ENCODE results near the gene SEMA3G. TPM values are rescaled to one million over a fixed set of nuclear protein-coding genes. Genes with fewer than 3 reads are reported as not detected.

The SEMA3G gene
- total RNA-seq = 10 to 100 TPM; 30.5 to 36.5 TPM
- polyA plus RNA-seq (ENCODE audit: insufficient read length in 6 of 6) = 1 to 10 TPM; 5.7 to 8.0 (median 6.1) TPM
- long read RNA-seq, donor 1 = 0 reads
- long read RNA-seq, donor 2 = 0 reads
- long read RNA-seq, donor 3, full-length matches to known transcripts = 2 of 2 reads
- long read RNA-seq, donor 3, partial matches to known transcripts = 0 of 2 reads
- long read RNA-seq, donor 3, other reads (novel, unspliced or antisense) = 0 of 2 reads
- long read RNA-seq, donor 4, partial matches to known transcripts = 0 of 4 reads
- long read RNA-seq, donor 4, other reads (novel, unspliced or antisense) = 4 of 4 reads
- long read RNA-seq, donor 5 = 0 reads
- long read RNA-seq, donor 6 = 0 reads
- long read RNA-seq, donor 7 = 0 reads
- long read RNA-seq, donor 8 = 0 reads
- long read RNA-seq, donor 9 = 0 reads
- long read RNA-seq, donor 10 = 0 reads
- long read RNA-seq, donor 11, full-length matches to known transcripts = 1 of 1 reads
- long read RNA-seq, donor 11, partial matches to known transcripts = 0 of 1 reads
- long read RNA-seq, donor 11, other reads (novel, unspliced or antisense) = 0 of 1 reads
- long read RNA-seq, donor 12 = 0 reads

GRCh38 chr3:52444860-52445793 is at the start of gene SEMA3G:
TSS of gene SEMA3G (minus strand) at chr3:52445103. CDS start at chr3:52445027, 76 bp downstream.
- Histone ChIP-seq H3K9me3 (no peaks in the 10 kb centered on the region), H3K36me3 (no peaks in the 10 kb centered on the region), H3K27me3 (no peaks in the 10 kb centered on the region), H3K4me1 (peaks cover 0 to 26% of the 10 kb centered on the region in 2 donors), H3K4me3 (peak within 1 kb of the TSS; percentile 5 to 36), H3K27ac (no peak within 1 kb of the TSS)
- peak; percentile 55 to 89 for TF ChIP-seq CTCF (IDR thresholded peaks at IDR 0.05)
- DNase-seq (peak in 3 of 4 donors; percentile 57 to 93 (median 79)), ATAC-seq (peak; percentile 87)
- intact Hi-C loops (cut with DNase I) = loop anchor here in 1 of 2 donors (10.0 kb wide), 1 partner anchor 210 kb away; the partner anchor contains the start of gene TWF2

GRCh38 chr3:52494445-52494844 is 49.5 kb upstream of the SEMA3G start:
- Histone ChIP-seq H3K9me3 (no peaks in the 10 kb centered on the region), H3K27ac (peak overlapping the region; percentile 39 to 86), H3K27me3 (peaks cover 0 to 22% of the 10 kb centered on the region in 2 donors), H3K36me3 (peaks cover 0 to 38% of the 10 kb centered on the region in 2 donors), H3K4me3 (peak overlapping the region in 1 of 2 donors; percentile 51), H3K4me1 (peaks cover 18 to 99% of the 10 kb centered on the region in 2 donors)
- intact Hi-C loops (cut with DNase I) = no loop called here
- DNase-seq (no peak), ATAC-seq (no peak)
- no peak for TF ChIP-seq CTCF (IDR thresholded peaks at IDR 0.05)

- Histone ChIP-seq H3K36me3 (peaks cover 0 to 48% of the 10 kb centered on the region in 2 donors), H3K27ac (no peak overlapping the region), H3K4me3 (no peak overlapping the region), H3K9me3 (no peaks in the 10 kb centered on the region), H3K4me1 (peaks cover 14 to 93% of the 10 kb centered on the region in 2 donors), H3K27me3 (peaks cover 0 to 22% of the 10 kb centered on the region in 2 donors)
- TF ChIP-seq CTCF (IDR thresholded peaks at IDR 0.05) = no peak
- intact Hi-C loops (cut with DNase I) = no loop called here
- DNase-seq (no peak), ATAC-seq (no peak)
Observed at GRCh38 chr3:52493232-52494017, 48.5 kb upstream of the SEMA3G start.

GRCh38 chr3:52492059-52492458 is 47.2 kb upstream of the SEMA3G start:
- Histone ChIP-seq H3K4me1 (peaks cover 14 to 79% of the 10 kb centered on the region in 2 donors), H3K36me3 (peaks cover 0 to 62% of the 10 kb centered on the region in 2 donors), H3K9me3 (no peaks in the 10 kb centered on the region), H3K27me3 (peaks cover 0 to 22% of the 10 kb centered on the region in 2 donors), H3K27ac (no peak overlapping the region), H3K4me3 (no peak overlapping the region)
- intact Hi-C loops (cut with DNase I) = no loop called here
- no peak for ATAC-seq
- DNase-seq = no peak
- TF ChIP-seq CTCF (IDR thresholded peaks at IDR 0.05) = no peak

Data from left lung (tissue), 14 donors.